Hematopoietic multipotent progenitor cell treated with erythropoietin and hydrocortisone succinate and interleukin-3 and kit ligand, for 17 days (in vitro differentiated cells): ENCODE measurements around the gene GATA2.

ENCODE experiments used
- DNase-seq: peaks from one replicate; pipeline ENCODE4 v3.0.0-alpha.2; 2015; ENCODE audit warnings: low spot score

GATA2 gene

GRCh38 chr3:128487813-128488635 is 5.0 kb downstream of the GATA2 start:
- peak; percentile 68 for DNase-seq

- no peak for DNase-seq
Observed at GRCh38 chr3:128487538-128487812, 5.5 kb downstream of the GATA2 start.

- no peak for DNase-seq
Observed at GRCh38 chr3:128486681-128487537, 6.1 kb downstream of the GATA2 start.

- no peak for DNase-seq
Observed at GRCh38 chr3:128486205-128486628, 6.8 kb downstream of the GATA2 start.

- DNase-seq, result no peak
Observed at GRCh38 chr3:128485282-128486204, 7.5 kb downstream of the GATA2 start.

GRCh38 chr3:128484404-128485281 is 8.4 kb downstream of the GATA2 start:
- DNase-seq, result no peak

GRCh38 chr3:128483657-128484403 is 9.2 kb downstream of the GATA2 start:
- DNase-seq, result no peak

GRCh38 chr3:128482666-128483656 is 10.0 kb downstream of the GATA2 start:
- peak; percentile 70 for DNase-seq

GRCh38 chr3:128482175-128482574 is 10.8 kb downstream of the GATA2 start:
- no peak for DNase-seq

GRCh38 chr3:128481438-128481942 is 11.5 kb downstream of the GATA2 start:
- DNase-seq, result no peak

- no peak for DNase-seq
Observed at GRCh38 chr3:128480717-128481437, 12.1 kb downstream of the GATA2 start.

GRCh38 chr3:128480278-128480677 is 12.7 kb downstream of the GATA2 start:
- DNase-seq, result no peak

- no peak for DNase-seq
Observed at GRCh38 chr3:128479558-128480086, 13.4 kb downstream of the GATA2 start.

- no peak for DNase-seq
Observed at GRCh38 chr3:128478576-128479506, 14.2 kb downstream of the GATA2 start.

- DNase-seq, result no peak
Observed at GRCh38 chr3:128476659-128477058, 16.3 kb downstream of the GATA2 start.

- DNase-seq, result no peak
Observed at GRCh38 chr3:128475355-128475754, 17.6 kb downstream of the GATA2 start.

GRCh38 chr3:128473737-128474136 is 19.3 kb downstream of the GATA2 start:
- no peak for DNase-seq
